GM10266 (cell line): ENCODE measurements around the gene FGF22.

Source experiments
- DNase-seq: peaks from one replicate; pipeline ENCODE4 v3.0.0; 2012; ENCODE audit errors: extremely low spot score
- TF ChIP-seq, protein P1 (sequence below): IDR thresholded peaks from 2 replicates; pipeline ENCODE4 v1.5.1; 2012; ENCODE audit warnings: mild to moderate bottlenecking, low read depth; ENCODE audit not compliant: control insufficient read depth, insufficient read depth; ENCODE audit errors: missing control alignments

FGF22 gene

DNA sequence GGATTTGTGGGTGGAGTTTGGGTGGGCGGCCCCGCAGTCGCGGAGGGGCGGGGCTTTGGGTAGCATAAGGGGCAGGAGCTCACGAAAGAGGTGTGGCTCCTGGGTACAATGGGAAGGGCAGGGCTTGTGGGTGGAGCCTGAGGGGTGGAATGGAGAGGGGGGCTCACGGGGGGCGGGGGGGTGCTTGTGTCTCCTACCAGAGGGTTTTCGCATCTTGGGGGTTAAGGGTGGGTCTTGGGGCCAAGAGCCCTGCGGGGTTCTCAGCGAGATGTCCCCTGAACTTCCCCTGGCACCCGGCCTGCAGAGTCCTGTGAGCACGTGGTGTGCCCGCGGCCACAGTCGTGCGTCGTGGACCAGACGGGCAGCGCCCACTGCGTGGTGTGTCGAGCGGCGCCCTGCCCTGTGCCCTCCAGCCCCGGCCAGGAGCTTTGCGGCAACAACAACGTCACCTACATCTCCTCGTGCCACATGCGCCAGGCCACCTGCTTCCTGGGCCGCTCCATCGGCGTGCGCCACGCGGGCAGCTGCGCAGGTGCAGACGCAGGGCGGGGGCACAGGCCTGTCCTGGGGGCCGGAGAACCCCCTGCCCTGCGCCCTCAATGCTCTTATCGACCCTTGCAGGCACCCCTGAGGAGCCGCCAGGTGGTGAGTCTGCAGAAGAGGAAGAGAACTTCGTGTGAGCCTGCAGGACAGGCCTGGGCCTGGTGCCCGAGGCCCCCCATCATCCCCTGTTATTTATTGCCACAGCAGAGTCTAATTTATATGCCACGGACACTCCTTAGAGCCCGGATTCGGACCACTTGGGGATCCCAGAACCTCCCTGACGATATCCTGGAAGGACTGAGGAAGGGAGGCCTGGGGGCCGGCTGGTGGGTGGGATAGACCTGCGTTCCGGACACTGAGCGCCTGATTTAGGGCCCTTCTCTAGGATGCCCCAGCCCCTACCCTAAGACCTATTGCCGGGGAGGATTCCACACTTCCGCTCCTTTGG is 41.6 kb downstream of the FGF22 start:
- TF ChIP-seq, protein P1, sequence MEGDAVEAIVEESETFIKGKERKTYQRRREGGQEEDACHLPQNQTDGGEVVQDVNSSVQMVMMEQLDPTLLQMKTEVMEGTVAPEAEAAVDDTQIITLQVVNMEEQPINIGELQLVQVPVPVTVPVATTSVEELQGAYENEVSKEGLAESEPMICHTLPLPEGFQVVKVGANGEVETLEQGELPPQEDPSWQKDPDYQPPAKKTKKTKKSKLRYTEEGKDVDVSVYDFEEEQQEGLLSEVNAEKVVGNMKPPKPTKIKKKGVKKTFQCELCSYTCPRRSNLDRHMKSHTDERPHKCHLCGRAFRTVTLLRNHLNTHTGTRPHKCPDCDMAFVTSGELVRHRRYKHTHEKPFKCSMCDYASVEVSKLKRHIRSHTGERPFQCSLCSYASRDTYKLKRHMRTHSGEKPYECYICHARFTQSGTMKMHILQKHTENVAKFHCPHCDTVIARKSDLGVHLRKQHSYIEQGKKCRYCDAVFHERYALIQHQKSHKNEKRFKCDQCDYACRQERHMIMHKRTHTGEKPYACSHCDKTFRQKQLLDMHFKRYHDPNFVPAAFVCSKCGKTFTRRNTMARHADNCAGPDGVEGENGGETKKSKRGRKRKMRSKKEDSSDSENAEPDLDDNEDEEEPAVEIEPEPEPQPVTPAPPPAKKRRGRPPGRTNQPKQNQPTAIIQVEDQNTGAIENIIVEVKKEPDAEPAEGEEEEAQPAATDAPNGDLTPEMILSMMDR: no peak
- peak; percentile 97 for DNase-seq

DNA sequence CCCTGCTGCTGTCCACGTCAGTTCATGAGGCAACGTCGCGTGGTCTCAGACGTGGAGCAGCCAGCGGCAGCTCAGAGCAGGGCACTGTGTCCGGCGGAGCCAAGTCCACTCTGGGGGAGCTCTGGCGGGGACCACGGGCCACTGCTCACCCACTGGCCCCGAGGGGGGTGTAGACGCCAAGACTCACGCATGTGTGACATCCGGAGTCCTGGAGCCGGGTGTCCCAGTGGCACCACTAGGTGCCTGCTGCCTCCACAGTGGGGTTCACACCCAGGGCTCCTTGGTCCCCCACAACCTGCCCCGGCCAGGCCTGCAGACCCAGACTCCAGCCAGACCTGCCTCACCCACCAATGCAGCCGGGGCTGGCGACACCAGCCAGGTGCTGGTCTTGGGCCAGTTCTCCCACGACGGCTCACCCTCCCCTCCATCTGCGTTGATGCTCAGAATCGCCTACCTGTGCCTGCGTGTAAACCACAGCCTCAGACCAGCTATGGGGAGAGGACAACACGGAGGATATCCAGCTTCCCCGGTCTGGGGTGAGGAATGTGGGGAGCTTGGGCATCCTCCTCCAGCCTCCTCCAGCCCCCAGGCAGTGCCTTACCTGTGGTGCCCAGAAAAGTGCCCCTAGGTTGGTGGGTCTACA is 43.1 kb downstream of the FGF22 start:
- TF ChIP-seq, protein P1: no peak
- DNase-seq: no peak

DNA sequence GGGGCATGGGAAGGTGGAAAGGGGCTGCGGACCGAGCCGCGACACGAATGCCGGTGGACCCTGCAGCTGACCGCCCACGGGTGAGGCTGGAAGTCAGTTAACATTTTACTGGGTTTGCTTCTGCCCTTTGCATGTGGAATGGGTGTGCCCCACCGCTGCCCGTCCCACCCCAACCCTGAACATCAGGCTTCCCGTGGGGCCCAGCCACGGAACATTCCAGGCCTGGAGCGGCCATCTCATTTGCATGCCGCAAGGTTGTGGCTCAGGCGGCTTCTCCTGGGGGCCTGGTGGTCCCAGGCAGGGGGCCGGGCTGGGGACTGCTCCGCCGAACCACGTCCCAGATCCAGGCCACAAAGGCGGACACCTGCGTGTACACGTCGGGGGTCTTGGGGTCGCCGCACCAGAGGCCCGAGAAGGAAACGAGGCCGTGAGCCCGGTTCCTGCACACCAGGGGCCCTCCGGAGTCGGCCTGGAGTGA is 45.8 kb downstream of the FGF22 start:
- DNase-seq: no peak
- TF ChIP-seq, protein P1: no peak

DNA sequence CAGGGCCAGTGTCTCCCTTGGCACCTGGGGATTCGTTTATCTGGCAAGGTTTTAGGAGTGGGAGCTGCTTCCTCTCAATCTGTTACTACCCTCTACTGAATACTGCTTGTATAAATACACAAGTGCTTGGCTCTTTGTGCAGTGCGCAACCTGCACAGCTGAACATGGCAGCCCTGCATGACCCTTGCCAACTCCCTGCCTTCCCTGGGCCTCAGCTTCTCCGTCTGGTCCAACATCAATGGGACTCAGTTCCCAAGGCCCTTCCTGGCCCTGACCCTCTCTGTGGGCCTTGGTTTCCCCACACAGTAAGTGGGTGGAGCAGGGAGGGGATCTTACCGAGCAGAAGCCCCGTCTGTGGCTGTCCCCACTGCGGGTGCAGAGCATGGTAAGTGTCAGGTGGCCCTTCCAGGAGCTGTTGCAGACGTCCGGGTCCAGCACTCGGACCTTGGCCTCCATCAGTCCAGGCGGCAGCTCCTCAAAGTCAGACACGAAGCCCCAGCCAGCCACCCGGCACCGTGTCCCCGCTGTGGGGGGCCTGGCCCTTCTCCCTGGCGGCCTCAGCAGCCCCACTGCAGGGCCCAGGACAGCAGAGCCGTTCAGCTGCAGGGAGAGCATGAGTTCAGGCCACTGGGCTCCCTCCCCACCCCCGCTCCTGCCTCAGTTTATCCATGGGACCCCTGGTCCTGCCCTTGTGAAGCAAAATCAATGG is 47.1 kb downstream of the FGF22 start:
- no peak for DNase-seq
- TF ChIP-seq, protein P1: no peak

DNA sequence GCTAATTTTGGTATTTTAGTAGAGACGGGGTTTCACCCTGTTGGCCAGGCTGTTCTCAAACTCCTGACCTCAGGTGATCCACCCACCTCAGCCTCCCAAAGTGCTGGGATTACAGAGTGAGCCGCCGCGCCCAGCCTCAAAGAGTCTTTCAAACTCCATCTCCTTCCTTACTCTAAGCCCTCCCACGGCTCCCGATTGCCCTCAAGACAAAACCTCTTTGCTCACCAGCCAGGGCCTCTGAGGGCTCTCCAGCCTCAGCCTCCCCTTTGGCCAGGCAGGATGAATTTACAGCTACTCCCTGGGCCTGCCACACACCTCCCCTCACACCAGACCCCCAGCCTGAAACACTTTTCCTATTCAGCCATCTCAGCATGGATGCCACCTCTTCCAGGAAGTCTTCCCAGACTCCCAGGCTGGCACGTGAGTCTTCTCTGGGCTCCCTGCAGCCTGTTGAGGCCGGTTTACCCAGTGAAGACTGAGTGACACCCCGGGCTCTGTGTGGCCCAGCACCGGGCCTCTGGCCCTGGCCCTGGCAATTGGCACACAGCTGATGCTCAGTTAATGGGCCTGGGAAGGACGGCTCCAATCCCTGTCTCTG is 48.0 kb downstream of the FGF22 start:
- TF ChIP-seq, protein P1: no peak
- no peak for DNase-seq

DNA sequence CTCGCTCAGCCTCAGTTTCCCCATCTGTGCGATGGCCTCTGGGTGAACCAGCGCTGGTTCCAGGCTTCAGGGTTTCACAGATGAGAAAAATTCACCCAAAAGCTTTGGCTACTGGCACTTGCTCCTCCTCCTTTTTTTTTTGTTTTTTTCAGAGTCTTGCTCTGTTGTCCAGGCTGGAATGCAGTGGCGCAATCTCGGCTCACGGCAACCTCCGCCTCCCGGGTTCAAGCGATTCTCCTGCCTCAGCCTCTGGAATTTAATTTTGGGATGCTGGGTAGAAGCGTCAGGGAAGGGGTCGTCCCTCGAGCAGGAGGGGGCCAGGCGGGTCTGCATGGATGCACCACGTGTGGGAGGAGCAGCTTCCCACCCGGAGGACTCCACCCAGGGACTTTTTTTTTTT is 48.5 kb downstream of the FGF22 start:
- no peak for DNase-seq
- TF ChIP-seq, protein P1: no peak
